Stimulated activated CD4-positive, alpha-beta T cell treated with anti-CD3 and anti-CD28 coated beads, Interleukin-12 subunit alpha, Interleukin-12 subunit beta, amount 100 ng/mL, for 48 hours (primary cell): ENCODE measurements around the gene CCDC194.
A peak's percentile ranks its signal among the peaks of the same experiment; 100 is the strongest.

Experiments
- DNase-seq, 3 donors: peaks; one replicate each; pipeline ENCODE4 v3.0.0-alpha.2; 2020; ENCODE audit warnings: low read depth in 2 of 3, low spot score in 1 of 3

The CCDC194 gene

DNA sequence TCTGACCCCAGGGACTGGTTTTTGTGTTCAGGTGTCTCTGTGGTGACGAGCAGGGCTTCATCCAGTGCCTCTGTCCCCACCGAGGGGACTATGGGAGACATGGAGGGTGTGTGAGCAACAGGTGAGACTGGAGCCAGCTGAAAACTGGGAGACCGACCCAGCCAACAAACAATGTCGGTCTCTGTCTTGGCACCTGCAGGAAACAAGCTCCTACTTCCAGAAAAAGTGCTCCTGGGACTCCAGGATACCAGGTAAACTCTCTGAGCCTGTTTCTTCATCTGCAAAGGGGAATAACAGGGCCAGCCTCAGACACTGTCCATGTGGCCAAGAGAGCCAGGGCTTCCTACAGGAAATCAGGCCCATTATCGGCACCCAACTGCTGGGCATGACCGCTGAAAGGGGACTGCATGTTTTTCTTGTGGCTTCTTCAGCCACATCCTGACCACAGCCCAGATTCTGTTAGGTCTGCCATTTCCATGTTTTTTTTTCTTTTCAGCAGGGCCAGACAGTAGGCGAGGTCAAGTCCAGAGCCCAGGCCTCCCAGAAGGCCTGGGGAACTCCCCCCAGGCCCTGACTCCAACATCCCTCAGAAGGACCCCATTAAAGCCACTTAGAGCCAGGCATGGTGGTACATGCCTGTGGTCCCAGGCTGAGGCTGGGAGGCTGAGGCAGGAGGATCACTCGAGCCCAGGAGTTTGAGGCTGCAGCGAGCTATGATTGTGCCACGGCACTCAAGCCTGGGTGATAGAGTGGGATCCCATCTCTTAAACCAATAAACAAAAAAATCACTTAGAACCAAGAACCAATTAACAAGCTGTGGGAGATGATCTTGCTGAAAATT, 12.3 kb upstream of the CCDC194 start:
- DNase-seq: no peak

DNA sequence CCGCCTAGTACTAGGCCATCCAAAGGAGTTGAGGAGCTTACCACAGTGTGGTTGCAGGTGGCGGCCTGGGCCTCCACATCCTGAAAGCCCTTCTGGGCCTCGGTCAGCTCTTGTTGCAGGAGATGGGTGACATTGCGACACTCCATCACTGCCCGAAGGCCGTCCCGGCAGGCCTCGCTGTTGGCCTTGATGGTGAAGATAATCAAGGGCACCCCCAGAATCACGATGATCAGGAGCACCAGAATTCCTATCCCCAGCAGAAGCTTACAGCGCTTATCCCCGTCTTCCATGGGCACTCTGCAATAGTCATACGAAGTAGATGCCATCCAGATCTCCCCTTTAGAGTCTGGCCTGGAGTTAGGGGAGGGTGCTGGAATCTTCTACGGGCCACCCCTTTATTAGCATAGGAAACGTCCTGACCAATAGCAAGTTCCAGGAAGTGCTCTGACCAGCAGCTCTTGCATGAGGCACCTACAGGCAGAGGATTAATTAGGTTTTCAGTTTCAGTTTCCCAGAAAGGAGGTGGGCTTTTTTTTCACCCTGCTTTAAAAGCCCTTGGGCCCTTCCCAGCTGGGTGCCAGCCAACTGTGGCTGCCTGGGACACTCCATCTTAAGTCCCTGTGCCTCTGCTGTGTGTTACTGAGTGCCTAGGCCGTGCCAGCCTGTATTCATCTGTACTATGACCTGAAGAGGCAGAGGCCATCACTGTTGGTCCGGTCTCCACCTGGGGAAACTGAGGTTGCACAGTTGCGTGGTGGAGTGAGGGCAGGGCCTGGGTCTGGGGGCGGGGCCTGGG, 11.5 kb upstream of the CCDC194 start, which contains the start of gene BST2:
Gene BST2, minus strand, starts transcription at position 381 of the 796 bp plus-strand sequence. Its CDS starts 55 bp downstream, at position 326.
- DNase-seq: peak in 2 of 3 donors; percentile 39 to 54

DNA sequence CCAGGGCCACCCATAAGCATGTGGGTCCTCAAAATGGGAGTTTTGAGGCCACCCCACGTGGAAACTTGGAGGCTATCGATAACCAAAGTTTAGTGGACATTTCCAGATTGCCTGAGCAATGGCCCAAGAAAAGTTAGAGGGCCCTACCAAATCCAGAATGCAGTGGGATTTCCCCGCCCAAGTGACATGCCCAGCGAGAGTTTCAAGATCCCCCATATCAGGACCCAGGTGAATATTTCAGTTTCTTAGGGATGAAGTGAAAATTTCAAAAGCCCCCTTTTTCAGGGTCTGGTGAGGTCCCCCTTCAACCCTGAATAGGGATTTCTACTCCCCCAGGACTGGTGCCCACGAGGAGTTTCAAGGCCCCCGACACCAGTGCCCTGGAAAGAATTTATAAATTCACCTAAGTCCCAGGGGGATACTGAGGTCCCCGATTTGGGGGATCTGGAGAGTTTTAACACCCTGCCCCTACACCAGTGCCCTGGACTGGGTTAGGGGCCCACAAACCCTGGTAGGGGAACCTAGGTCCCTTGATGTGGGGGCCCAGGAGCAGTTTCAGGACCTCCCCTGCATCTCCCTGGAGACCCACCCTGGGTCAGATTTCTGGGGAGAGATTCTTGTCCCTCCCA, 10.7 kb upstream of the CCDC194 start:
- no peak for DNase-seq

DNA sequence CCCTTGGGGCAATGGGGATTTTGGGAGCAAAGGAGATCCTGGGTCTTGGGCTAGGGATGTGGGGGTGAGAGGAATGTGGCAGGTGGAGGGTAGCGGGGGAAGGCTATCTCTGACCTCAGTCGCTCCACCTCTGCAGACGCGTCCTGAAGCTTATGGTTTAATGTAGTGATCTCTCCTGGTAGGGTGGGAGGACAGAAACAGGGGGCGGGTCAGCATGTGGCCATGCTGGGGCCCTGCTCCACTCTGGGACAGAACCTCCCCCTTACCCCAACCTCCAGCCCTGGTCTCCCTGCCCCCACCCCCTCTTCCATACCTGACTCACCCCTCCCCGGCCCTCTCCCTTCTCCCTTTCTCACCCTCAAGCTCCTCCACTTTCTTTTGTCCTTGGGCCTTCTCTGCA, 10.0 kb upstream of the CCDC194 start:
- peak in 1 of 3 donors; percentile 16 for DNase-seq

DNA sequence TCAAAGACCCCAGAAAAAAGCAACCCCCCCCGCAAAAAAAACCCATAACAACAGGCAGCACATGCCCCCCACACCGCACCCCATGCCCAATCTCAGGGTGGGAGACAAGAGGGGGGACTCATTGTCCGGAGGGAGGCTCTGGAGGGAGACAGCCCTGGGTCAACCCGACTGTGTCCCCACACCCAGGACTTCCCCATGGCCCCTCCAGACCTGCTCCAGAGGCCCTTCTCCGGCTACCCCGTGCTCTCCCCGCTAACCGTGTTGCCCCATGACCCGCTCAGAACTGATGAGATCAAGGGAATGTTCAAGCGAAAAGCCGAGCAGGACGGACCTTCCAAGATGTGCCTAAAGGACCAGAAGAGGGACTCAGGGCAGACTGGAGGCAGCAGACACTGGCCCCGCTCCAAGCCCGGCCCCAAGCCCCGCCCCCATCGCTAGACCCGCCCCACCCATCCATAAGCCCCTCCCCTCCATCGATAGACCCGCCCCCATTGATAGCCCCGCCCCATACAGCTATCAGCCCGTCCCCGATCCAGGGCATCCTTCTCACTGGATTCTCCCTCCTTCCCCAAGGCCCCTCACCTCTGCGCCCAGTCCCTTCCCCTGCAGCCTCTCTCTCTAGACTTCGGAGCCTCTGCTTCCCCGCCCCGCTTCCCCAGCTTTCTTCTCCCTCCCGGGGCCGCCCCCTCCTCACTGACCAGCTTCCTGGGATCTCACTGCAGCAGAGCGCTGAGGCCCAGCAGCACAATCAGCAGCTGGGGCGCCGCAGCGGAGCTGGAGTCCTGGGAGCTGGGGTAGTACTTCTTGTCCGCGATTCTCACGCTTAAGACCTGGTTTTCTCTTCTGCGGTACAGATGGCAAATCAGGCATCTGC, 9.2 kb upstream of the CCDC194 start:
- peak in 2 of 3 donors; percentile 34 to 39 for DNase-seq

DNA sequence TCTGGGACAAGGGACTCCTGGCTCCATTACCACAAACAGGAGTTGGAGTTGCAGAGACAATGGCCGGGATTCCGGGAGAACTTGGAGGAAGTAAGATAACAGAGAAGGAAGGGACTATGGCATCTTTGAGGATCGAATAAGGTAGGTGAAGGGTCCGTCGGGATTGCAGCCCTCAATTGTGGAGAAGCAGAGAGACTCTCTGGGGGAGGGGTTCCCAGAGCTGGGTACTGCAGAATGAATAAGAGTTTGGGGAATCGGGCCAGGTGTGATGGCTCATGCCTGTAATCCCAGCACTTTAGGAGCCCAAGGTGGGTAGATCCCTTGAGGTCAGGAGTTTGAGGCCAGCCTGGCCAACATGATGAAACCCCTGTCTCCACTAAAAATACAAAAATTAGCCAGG, 7.6 kb upstream of the CCDC194 start:
- DNase-seq: no peak

DNA sequence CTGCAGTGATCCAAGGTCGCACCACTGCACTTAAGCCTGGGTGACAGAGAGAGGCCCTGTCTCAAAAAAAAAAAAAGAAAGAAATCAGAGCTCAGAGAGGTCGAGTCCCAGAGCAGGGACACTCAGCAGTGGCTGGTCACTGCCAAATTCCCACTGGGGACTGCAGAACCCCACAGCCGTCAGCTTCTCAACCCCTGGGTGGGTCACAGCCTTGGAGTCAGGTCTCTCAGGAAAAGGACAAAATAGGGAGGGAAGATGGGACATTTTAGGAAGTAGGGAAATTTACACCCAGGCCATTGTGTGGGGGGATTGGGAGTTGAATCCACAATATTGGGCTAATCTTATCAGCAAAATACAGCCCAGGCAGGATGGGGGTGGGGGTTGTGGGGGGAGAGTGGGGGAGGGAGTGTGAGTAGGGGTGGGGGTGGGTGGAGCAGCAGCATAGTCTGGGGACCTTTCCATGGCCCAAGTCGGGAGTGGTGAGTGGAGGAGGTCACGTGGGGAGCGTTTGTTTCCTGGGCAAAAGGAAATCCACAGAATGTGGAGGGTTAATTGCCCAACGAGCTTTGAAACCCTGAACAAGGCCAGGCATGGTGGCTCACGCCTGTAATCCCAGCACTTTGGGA, 5.0 kb upstream of the CCDC194 start:
- no peak for DNase-seq

DNA sequence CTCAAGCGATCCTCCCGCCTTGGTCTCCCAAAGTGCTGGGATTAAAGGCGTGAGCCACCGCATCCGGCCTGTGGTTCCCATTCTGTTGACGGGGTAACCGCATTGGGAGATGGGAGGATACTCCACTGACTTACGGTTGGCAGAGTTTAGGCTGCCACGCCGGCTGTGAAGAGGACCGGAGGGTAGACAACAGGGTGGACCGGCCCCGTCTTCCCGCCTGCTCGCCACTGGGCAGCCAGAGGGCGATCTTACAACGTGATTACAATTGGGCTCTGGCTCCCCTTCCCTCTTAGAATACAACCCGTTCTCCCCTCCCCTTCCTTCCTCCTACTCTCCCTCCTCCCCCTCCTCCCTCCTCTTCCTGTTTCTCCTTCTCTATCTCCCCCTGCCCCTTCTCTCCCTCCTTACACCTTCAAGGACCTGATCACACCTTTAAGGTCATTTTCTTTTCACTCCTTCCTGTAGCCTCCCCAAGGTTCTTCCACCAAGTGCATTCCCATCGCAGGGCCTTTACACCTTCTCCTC, 957 bp upstream of the CCDC194 start:
- peak; percentile 58 to 75 (median 65) for DNase-seq

DNA sequence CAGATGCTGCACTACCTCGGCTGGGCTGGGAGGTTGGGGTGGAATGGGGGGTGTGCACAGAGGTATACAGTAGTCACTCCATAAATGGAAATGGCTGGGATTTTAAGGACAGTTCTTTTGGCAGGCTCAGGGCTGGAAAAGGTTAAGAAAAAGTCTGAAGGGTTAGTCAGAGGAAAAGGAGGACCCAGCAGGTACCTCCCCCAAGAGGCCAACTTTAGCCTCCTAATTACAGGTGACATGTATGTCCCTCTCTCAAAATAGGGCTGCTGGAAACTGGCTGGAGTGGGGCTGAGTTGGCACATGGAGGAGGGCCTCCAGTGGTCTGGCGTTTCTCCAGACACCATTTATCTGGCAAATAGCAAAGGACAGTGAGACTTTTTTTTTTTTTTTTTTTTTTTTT, 994 bp downstream of the CCDC194 start:
- no peak for DNase-seq

DNA sequence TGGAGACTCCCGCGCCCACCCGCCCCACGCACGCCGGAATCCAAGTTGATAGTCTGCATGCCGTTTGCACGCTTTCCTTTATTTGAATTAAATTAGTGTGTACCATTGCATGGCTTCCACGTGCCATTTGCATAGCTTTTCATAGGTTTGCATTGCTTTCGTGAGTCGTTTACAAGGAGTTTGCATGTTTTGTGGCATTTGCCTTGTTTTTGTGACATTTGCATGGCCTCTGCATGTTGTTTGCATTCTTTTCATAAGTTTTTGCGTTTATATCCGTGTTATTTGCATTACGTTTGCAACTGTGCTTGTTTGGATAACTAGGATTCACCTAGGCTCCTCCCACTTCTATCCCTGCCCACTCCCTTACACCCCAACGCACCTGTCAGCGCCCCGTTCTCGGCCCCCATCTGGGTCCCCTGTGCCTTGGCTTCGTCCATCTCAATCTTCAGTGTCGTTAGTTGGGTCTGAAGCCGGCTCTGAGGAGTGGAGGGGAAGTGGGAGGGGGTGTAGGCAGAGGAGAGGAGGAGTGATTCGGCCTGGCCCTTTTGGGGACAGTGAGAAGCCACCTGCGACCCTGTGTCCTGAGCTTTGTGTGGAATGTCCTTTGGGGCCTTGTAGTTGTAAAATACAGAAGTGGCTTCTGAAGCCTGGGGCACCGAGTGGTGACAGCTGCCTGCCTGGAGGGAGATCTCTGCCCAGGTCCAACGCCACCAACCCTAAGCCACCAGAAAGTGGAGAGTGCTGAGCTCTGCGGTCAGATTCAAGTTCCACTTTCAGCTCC, 2.4 kb downstream of the CCDC194 start:
- DNase-seq: no peak

DNA sequence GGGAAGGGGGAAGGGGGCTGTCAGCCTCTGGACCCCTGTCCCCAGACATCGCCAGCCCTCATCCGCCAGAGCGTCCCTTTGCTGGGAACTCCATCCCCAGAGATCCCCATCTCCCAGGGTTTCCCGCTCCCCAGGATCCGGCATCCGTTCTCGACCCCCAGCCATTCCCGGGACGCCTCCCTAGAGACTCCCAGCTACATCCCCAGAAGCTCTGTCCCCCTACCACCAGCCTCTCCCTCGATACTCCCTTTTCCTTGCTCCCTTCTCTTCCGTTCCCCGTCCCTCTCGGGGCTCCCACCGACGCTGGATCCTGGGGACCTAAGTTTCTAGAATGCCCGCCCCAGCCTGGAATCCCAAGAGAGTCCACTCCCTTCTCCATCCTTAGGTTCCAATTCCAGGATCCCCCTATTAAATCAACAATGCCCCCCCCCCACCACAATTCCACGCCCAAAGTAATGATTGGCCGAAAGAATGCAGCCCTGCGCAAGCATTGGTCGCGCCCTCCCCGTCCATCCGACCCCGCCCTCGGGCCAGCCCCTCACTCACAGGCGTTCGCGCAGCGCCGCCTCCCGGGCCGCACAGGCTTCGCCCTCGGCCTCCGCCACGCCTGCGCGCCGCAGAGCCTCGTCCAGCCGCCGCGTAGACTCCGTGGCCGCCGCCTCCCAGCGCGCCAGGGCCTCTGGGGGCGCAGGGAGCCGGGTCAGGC, 3.2 kb downstream of the CCDC194 start:
- peak; percentile 82 to 91 (median 87) for DNase-seq

DNA sequence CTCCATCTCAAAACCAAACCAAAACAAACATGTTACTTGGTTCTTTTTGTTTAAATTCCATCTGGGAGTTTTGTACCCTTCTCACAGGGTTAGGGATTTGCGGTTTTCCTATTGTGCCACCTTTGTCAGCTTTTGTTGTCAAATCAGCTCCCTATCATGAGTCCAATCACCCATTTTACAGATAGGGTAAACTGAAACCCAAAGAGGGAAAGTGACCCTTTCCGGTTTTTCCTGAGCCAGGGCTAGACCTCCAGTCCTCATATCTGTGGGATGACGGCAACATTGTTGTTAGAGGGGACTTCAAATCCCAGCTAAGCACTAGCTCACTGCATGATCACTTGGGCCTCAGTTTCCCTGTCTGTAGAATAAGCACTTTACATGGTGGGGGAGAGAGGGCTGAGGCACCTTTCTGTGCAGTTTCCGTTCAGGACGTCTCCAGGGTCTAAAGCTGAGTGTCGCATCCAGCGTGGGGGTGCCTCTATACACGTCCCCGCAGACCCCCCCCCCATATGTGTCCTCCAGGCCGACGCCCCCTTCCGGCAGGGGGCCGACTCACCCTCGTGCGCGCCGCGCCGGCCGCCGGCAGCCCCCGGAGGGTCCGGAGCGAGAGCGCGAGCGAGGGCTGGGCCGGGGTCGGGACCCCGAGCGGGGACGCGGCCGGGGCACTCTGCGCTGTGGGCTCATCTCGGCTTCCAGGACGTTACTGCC, 3.9 kb downstream of the CCDC194 start:
- no peak for DNase-seq

DNA sequence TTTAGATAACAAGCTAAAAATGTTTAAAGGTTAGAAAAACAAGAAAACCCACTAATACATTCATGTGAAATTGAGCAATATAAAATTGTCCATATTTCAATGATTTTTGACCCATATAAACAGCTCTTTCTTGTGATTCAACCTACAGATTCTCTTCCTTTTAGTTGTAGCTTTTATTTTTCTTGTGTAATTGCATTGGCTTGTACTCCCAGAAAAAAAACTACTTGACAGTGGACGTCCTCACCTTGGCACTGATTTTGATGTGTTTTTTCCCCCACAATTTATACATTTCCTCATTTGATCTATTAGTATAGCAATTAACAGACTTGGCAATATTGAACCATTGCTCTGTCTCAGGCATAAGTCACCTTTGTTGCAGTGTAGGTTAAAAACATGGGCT, 4.7 kb downstream of the CCDC194 start:
- no peak for DNase-seq

DNA sequence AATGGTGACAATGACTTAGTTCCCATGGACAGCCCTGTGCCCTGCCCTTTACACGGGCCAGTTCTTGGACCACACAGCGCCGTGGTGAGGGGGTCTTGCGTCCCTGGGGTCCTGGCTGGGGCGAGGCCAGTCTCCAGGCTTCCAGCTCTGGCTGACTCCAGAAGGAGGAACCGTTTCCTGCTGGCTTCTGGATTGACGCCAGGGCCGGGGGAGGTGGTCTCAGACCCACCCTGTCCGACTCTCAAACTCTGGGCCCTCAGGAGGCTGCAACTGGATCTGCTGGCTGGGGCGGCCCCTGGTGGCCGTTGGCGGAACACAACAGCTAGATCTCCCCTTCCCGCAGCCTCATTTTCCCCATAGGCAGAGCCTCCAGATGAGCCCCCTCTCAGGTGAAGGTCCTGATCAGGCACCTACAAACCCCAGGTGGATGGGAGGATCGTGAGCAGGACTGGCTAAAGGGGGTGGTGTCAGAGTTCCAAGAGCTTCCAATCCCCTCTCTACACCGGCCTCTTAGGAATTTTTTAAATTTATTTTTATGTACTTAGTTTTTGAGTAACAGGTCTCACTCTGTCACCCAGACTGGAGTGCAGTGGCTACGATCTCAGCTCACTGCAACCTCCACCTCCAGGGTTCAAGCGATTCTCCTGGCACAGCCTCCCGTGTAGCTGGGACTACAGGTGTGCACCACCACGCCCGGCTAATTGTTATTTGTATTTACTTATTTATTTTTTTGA, 8.0 kb downstream of the CCDC194 start:
- DNase-seq: peak in 2 of 3 donors; percentile 45 to 62

DNA sequence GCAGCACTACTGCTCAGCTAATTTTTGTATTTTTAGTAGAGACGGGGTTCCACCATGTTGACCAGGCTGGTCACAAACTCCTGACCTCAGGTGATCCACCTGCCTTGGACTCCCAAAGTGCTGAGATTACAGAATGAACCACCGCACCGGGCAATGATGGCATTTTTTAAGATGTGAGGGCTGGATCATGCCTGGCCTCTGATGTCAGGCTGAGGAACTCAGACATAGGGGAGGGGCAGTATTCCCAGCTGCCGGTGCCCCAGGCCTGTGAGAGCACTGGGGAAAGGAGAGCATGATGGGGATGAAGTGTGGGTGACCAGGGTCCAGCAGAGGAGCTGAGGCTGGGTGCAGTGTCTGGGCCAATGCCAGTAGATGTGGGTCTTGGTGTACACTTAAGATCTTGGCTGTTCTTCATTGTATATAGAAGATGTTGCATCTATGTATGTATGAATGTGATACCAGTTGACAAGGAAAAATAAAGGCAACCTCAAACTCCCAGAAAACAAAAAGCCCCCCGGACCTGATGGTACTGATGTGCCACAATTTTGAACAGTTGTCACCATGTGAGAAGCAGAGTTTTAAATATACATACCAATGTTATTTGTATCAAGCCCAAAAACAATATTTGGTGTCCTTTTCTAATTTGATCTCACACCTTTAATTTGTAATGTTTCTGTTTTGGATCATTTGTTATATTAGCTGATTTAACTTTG, 13.4 kb downstream of the CCDC194 start:
- no peak for DNase-seq

DNA sequence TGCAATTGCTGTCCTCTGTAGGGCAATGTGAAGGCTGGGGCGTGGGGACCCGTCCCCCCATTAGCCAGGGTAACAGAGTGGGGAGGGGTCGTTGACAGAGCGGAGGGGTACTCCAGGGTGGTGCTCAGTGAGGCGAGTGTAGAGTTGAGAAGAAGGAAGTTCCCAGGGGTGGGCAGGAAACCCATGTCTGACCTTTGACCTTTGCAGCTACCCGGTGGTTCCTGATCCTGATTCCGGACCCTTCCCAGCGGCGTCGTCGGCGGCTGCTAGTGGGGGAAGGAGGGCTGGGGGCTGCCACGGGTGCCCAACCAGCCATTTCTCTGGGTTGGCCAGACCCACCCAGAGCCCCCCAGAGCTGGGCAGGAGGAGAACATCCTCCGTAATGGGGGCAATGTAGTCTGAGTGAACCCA, 14.8 kb downstream of the CCDC194 start:
- DNase-seq: no peak

DNA sequence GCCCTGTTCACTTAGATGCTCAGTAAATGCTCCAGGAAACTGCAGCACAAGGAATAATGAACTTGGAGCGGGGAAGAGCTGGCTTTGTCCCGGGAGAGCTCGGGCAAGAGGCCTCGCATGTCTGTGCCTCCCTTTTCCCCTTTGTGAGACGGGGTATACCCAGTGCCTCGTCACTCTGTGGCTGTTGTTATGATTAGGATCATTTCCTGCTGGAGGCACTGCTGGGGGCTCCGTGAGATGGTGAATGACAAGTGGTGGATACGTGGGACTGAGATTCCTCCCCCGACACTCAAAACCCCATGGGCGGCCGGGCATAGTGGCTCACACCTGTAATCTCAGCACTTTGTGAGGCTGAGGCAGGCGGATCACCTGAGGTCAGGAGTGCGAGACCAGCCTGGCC, 15.7 kb downstream of the CCDC194 start:
- no peak for DNase-seq
